HG03280 (cell line): Measurements from ENCODE around the gene COL1A1.

Source experiments
- ATAC-seq: cut with Tn5 transposase; IDR thresholded peaks from one replicate; pipeline ENCODE4 v1.9.1; 2021; ENCODE audit warnings: mild to moderate bottlenecking, moderate library complexity; ENCODE audit not compliant: unreplicated experiment

COL1A1 gene

GRCh38 chr17:50187751-50188530, 13.5 kb downstream of the COL1A1 start:
- no peak for ATAC-seq

- ATAC-seq, result no peak
Measured at GRCh38 chr17:50187394-50187725, 14.1 kb downstream of the COL1A1 start.

GRCh38 chr17:50186661-50187393, 14.6 kb downstream of the COL1A1 start:
- no peak for ATAC-seq

GRCh38 chr17:50185631-50186471, 15.6 kb downstream of the COL1A1 start:
- no peak for ATAC-seq

GRCh38 chr17:50184611-50185398, 16.6 kb downstream of the COL1A1 start:
- ATAC-seq, result no peak

- no peak for ATAC-seq
Measured at GRCh38 chr17:50184064-50184463, 17.4 kb downstream of the COL1A1 start.

GRCh38 chr17:50183421-50183994, 17.9 kb downstream of the COL1A1 start:
- no peak for ATAC-seq

GRCh38 chr17:50182783-50183420, 18.5 kb downstream of the COL1A1 start:
- no peak for ATAC-seq

GRCh38 chr17:50181591-50182560, 19.6 kb downstream of the COL1A1 start:
- ATAC-seq, result no peak

- no peak for ATAC-seq
Measured at GRCh38 chr17:50181144-50181543, 20.3 kb downstream of the COL1A1 start.

- ATAC-seq, result no peak
Measured at GRCh38 chr17:50180620-50181019, 20.8 kb downstream of the COL1A1 start.

GRCh38 chr17:50180111-50180510, 21.3 kb downstream of the COL1A1 start:
- no peak for ATAC-seq

GRCh38 chr17:50177983-50178834, 23.2 kb downstream of the COL1A1 start:
- ATAC-seq, result no peak

GRCh38 chr17:50177476-50177875, 24.0 kb downstream of the COL1A1 start:
- no peak for ATAC-seq

- ATAC-seq, result no peak
Measured at GRCh38 chr17:50176559-50177357, 24.7 kb downstream of the COL1A1 start.

GRCh38 chr17:50175035-50175807, 26.2 kb downstream of the COL1A1 start:
- ATAC-seq, result no peak
